ENCODE measurements around the gene DSCAM. TPM values are rescaled to one million over a fixed set of nuclear protein-coding genes. Genes with fewer than 3 reads are reported as not detected.
"Not testable (repeated sequence)": the region's sequence is repeated elsewhere in the genome, so short reads cannot be mapped to it uniquely, and the experiment has no call there.

The DSCAM gene
- total RNA-seq, 1 donor, result not detected

GRCh38 chr21:40186045-40186444 lies 660.9 kb downstream of the DSCAM start:
- no peak for DNase-seq (ENCODE audit: low read depth)

GRCh38 chr21:40185208-40185607 lies 661.8 kb downstream of the DSCAM start:
- H3K4me3 ChIP-seq (ENCODE audit: low read depth, low read length), result no peak overlapping the region
- TF ChIP-seq CTCF (IDR thresholded peaks at IDR 0.05; ENCODE audit: insufficient read depth, low read depth, low read length), result no peak
- no peak for DNase-seq (ENCODE audit: low read depth)

More at GRCh38 chr21:40186045-40186444, 660.9 kb downstream of the DSCAM start:
- no peak overlapping the region for H3K4me3 ChIP-seq (ENCODE audit: low read depth, low read length)
- TF ChIP-seq CTCF (IDR thresholded peaks at IDR 0.05; ENCODE audit: insufficient read depth, low read depth, low read length), result no peak

GRCh38 chr21:40182491-40182890 lies 664.5 kb downstream of the DSCAM start:
- not testable (repeated sequence) for DNase-seq (ENCODE audit: low read depth); H3K4me3 ChIP-seq (ENCODE audit: low read depth, low read length)

GRCh38 chr21:40179166-40179565 lies 667.8 kb downstream of the DSCAM start:
- TF ChIP-seq CTCF (IDR thresholded peaks at IDR 0.05; ENCODE audit: insufficient read depth, low read depth, low read length), result no peak
- H3K4me3 ChIP-seq (ENCODE audit: low read depth, low read length), result no peak overlapping the region
- DNase-seq (ENCODE audit: low read depth), result no peak

- no peak for DNase-seq (ENCODE audit: low read depth)
- no peak for TF ChIP-seq CTCF (IDR thresholded peaks at IDR 0.05; ENCODE audit: insufficient read depth, low read depth, low read length)
- H3K4me3 ChIP-seq (ENCODE audit: low read depth, low read length), result no peak overlapping the region
Measured at GRCh38 chr21:40178726-40179125, 668.2 kb downstream of the DSCAM start.

- H3K4me3 ChIP-seq (ENCODE audit: low read depth, low read length), result no peak overlapping the region
- no peak for DNase-seq (ENCODE audit: low read depth)
- no peak for TF ChIP-seq CTCF (IDR thresholded peaks at IDR 0.05; ENCODE audit: insufficient read depth, low read depth, low read length)
Measured at GRCh38 chr21:40177979-40178378, 669.0 kb downstream of the DSCAM start.

- TF ChIP-seq CTCF (IDR thresholded peaks at IDR 0.05; ENCODE audit: insufficient read depth, low read depth, low read length), result no peak
- DNase-seq (ENCODE audit: low read depth), result no peak
- no peak overlapping the region for H3K4me3 ChIP-seq (ENCODE audit: low read depth, low read length)
Measured at GRCh38 chr21:40176724-40177123, 670.2 kb downstream of the DSCAM start.
